Eye (tissue), 1 donor: ENCODE results near the gene PRR23A.

Experiments used
- DNase-seq: peaks from one replicate; pipeline ENCODE4 v3.0.0-alpha.2; 2015

PRR23A gene

DNA sequence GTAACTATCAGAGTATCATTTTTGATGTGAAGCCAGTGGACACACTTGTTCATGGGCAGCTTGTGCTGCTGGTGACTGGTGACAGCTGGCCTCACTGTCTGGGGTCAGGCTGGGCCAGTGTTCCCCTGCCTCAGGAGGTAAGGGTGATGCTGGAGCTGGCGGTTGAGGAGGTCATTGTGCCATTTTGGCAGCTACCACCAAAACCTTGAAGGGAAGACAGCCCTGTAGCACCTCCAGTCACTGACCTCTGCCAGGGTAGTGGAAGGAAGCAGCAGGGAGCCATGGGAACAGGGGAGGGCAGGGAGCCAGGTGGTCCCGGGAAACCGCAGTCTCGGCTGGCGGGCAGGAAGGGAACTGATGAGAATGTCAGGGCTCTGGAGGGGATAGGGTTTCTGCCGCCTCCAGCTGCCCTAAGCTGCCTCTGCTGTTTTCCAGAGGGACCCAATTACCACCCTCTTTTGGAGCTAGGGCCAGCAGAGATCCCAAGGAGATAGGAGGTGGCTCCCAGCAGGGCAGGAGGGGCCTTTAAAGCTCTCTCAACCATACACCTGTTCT, 34.2 kb downstream of the PRR23A start:
- DNase-seq: no peak

DNA sequence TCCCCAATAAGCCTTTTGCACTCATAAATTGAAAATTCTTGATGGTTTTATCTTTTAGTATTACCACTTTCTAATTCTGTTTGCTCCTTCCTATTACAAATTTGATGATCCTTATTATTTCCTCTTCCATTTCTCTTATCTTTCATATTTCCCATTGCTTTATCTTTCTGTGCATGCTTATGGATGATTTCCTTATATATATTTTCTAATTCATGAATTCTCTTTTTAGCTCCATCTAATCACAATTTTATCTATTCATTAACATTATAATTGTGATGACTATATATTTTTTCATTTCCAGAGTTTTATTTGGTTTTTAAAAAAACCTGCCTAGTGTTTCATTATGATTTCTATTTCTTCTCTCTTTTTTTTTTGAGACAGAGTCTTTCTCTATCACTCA, 41.1 kb downstream of the PRR23A start:
- no peak for DNase-seq

DNA sequence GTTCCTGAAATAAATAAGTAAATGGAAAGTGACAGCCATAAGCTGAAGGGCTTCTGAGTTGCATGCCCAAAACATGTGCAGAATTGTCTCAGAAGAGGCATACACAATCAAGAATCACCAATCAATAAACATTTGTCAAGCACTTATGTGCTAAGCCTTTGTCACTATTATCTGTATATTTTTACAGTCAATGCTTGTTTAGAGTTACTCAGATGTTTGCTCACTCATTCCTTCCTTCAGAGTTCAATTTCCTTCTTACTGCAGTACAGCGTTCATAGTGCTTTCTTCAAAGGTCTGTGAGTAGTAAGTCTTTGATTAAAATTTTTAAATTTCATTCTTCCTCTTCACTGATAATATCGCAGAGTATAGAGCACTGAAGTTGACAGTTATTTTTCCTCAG, 41.8 kb downstream of the PRR23A start:
- no peak for DNase-seq

DNA sequence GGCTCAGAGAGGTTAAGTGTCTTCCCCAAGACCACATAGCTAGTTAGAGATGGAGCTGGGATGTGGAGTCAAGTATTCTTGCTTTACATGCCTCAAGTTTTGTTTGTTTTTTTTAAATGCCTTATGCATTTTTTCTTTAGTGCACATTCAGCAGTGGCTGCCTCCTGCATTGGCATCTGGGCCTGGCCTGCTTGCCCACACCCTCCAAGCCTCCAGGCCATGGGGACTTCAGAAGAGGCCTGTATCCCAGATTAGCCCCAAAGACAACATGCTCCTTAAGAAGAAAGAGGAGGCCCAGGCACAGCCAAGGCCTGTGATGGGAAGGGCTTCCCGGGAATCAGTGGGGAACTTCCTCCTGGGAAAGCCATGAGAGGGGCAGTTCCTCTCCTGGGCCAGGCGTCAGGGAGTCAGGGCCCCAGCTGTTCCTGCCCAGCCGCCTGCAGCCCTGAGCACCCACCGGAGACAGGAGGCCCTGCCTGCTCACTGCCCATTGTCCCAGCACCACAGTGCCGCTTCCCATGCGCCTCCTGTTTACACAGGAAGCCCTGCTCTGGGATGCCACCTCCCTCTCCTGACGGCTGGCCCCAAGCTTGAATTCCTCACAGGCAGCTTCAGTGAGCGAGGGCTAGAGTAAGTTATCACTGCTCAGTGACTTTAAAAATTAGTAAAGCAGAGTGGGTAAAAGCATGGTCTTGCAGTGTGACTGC, 43.1 kb downstream of the PRR23A start:
- no peak for DNase-seq

DNA sequence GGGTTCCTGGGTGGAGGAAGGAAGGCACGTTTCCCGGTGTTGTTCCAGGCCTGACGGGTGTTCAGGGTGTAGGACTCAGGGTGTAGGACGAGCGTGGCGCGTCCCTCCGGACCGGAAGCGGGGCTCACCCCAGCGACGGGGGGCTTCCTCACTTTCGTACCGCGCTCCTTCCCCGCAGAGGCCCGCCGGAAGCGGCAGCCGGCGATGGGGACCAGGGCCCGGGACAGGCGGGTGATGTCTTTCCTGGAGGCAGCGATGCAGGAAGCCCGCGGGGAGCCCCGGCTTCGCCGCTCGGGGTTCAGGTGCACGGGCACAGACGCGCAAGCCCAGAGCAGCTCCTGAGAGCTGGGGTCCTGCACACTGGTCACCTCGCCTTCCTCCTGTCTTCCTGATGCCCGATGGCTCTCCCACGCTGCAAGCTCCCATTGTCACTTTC, 45.6 kb downstream of the PRR23A start:
- DNase-seq: peak; percentile 23
